ENCODE measurements around the gene UCKL1. TPM values are rescaled to one million over a fixed set of nuclear protein-coding genes. Genes with fewer than 3 reads are reported as not detected.

Gene UCKL1
- total and polyA plus RNA-seq, 3 donors from 2014 or later, result 35.0 to 78.0 (median 72.6) TPM

DNA sequence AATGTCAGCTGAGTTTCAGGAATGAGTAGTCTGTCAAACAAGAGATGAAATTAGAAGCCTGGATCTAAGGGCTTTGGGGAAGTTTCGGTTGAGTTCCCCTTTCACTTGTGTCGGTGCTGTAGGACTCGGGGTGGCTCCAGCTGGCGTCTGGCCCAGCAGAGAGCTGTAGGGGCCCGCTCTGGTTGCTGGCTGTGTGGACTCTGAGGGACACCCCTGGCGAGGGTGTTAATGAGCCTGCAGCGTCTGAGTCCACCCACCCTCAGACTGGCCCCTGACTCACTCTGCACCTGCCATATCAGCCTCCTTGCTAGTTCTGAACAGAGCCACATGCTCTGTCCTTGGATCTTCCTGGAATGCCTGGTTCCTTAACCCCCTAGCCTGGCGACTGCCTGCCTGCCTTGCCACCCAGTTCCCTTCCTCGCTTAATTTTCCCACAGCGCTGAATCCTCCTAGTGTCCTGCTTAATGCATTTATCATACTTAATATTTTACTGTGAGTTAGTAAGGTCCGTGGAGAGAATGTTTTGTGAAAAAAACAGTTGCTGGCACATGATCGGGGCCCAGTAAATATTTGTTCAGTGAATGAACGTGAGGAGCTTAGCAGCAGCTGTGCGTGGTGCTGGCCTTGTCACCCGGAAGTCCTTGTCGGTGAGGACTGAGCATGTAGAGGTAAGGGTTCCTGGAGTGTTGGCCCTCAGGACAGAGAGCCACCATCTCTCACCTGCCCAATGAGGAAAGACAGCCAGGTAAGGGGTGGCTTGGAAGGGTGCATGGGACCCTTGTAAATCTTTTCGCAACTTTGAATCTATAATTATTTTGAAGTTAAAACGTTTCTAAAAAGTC, 59.7 kb downstream of the UCKL1 start:
- Histone ChIP-seq H3K9me3 (no peaks in the 10 kb centered on the region), H3K4me1 (peaks cover 32% of the 10 kb centered on the region), H3K27me3 (no peaks in the 10 kb centered on the region), H3K4me3 (peak overlapping the region; percentile 59 to 75), H3K36me3 (ENCODE audit: low read depth, missing control alignments) (no peaks in the 10 kb centered on the region), H3K27ac (peak overlapping the region; percentile 18 to 83)
- intact Hi-C loops (cut with DNase I; ENCODE audit: low total_unique reads), result no loop called here
- DNase-seq, result peak; percentile 64
- TF ChIP-seq, protein P1, sequence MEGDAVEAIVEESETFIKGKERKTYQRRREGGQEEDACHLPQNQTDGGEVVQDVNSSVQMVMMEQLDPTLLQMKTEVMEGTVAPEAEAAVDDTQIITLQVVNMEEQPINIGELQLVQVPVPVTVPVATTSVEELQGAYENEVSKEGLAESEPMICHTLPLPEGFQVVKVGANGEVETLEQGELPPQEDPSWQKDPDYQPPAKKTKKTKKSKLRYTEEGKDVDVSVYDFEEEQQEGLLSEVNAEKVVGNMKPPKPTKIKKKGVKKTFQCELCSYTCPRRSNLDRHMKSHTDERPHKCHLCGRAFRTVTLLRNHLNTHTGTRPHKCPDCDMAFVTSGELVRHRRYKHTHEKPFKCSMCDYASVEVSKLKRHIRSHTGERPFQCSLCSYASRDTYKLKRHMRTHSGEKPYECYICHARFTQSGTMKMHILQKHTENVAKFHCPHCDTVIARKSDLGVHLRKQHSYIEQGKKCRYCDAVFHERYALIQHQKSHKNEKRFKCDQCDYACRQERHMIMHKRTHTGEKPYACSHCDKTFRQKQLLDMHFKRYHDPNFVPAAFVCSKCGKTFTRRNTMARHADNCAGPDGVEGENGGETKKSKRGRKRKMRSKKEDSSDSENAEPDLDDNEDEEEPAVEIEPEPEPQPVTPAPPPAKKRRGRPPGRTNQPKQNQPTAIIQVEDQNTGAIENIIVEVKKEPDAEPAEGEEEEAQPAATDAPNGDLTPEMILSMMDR (IDR thresholded peaks at IDR 0.05), result no peak
- no peak for TF ChIP-seq POLR2A (IDR thresholded peaks at IDR 0.05)
- 7 to 8% methylated on average over 18 of the region's 18 CpGs for WGBS, 2 donors

DNA sequence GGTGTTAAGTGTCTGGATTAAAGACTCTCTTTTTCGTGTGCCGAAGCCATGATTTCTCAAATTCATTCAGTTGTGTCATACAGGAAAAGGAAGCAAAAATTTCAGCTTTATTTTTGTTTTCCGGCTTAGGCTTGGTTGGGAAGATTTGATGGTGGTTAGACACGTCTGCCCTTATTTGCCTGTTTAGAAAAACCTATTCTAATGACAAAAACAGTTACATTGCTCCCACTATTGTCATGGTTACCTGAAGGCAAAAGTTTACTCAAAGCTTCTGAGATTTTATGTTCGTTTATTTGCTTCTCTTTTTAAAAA, 60.3 kb downstream of the UCKL1 start:
- Histone ChIP-seq H3K27me3 (no peaks in the 10 kb centered on the region), H3K4me3 (peak overlapping the region; percentile 59 to 75), H3K4me1 (peaks cover 32% of the 10 kb centered on the region), H3K27ac (peak overlapping the region; percentile 18 to 83), H3K36me3 (ENCODE audit: low read depth, missing control alignments) (no peaks in the 10 kb centered on the region), H3K9me3 (no peaks in the 10 kb centered on the region)
- intact Hi-C loops (cut with DNase I; ENCODE audit: low total_unique reads), result no loop called here
- TF ChIP-seq, protein P1 (IDR thresholded peaks at IDR 0.05), result no peak
- TF ChIP-seq POLR2A (IDR thresholded peaks at IDR 0.05), result no peak
- no peak for DNase-seq
- WGBS, 2 donors, result 0 to 1% methylated on average over 5 of the region's 5 CpGs

DNA sequence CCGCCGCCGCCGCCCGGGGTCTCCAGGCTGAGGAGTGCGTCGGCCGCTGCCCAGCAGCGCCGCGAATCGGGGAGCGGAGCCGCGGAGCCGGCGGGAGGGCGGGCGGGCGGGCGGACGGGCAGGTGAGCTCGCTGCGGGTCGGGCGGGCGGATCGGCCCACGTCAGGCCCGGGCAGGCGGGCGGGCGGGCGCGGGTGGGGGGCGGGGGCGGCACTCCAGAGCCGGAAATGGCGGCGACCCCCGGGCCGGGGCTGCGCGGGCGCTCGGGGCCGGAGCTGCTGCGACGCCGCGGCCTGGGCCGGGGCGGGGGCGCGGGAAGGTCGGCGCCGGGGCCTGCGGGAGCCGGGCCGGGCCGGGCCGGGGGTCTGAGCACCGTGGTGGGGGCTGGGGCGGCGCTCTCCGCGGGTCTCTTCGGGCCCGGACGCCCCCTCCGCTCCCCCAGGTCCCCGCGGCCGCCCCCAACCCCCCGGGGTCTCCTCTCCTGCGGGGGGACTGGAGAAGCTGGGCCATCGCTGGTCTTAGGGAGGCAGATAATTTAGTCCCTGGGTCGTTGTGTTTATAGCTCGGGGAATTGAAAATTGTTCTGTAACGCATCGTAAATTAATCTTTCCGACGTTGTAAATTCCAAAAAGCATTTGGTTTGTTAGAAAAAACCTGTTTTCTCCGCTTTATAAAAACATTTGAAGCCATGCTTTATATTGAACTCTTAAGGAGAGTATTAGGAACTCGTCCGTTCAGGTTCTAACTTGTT, 60.8 kb downstream of the UCKL1 start:
- TF ChIP-seq POLR2A (IDR thresholded peaks at IDR 0.05), result no peak
- TF ChIP-seq, protein P1 (IDR thresholded peaks at IDR 0.05), result no peak
- Histone ChIP-seq H3K27ac (peak overlapping the region; percentile 18 to 83), H3K36me3 (ENCODE audit: low read depth, missing control alignments) (no peaks in the 10 kb centered on the region), H3K27me3 (no peaks in the 10 kb centered on the region), H3K4me1 (peaks cover 32% of the 10 kb centered on the region), H3K9me3 (no peaks in the 10 kb centered on the region), H3K4me3 (peak overlapping the region; percentile 59 to 75)
- no peak for DNase-seq
- intact Hi-C loops (cut with DNase I; ENCODE audit: low total_unique reads), result no loop called here
- WGBS, 2 donors, result 0 to 2% methylated on average over 11 to 29 of the region's 87 CpGs

DNA sequence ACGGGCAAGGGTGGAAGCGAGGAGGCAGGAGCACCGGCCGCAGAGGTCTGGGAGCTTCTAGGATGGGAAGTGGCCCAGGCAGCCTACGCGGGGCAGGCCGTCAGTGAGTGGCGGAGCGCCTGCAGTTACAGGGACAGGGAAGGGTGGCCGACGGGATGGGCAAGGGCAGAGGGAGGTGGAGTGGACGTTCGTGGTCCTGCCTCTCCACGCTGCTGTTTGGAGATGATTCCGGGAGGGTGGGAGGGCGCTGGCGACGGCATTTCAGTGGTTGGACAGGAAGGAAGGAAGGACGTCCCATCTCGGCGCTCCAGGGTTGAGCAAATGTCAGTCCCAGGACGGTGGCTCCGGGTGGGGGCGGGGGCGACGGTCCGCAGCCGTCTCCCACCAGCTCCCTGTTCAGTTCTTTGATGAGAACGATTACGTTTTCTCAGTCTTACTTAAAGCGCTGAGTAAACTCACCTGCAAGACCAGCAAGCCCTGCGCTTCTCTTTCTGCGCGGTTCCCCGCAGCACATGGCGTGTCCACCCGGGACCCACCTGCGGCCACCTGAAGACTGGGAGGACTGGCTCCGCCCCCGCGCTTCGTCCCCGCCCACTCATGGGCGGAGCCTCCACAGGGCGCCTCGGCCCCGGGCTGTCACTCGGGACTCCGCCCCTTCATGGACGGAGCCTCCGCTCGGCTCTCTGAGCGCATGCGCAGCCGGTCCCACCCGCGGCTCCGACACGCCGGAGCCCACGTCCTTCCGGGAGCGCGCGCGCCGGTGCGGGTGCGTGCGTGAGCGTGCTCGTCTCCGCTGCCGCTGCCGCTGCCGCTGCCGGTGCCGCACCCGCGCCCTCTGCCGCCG, 61.6 kb downstream of the UCKL1 start, which contains the start of gene DNAJC5:
Gene DNAJC5, plus strand, starts transcription at position 769 of the 844 bp plus-strand sequence. CDS start 33,220 bp downstream, outside the sequence.
- DNase-seq, result peak; percentile 96
- intact Hi-C loops (cut with DNase I; ENCODE audit: low total_unique reads), result no loop called here
- no peaks in the 10 kb centered on the region for H3K27me3 ChIP-seq
- H3K27ac ChIP-seq, result peak within 1 kb of the TSS; percentile 18 to 83
- peak within 1 kb of the TSS; percentile 59 to 75 for H3K4me3 ChIP-seq
- no peaks in the 10 kb centered on the region for H3K9me3 ChIP-seq
- H3K36me3 ChIP-seq (ENCODE audit: low read depth, missing control alignments), result no peaks in the 10 kb centered on the region
- WGBS, 2 donors, result 1 to 2% methylated on average over 22 to 57 of the region's 82 CpGs
- peaks cover 32% of the 10 kb centered on the region for H3K4me1 ChIP-seq
- no peak for TF ChIP-seq POLR2A (IDR thresholded peaks at IDR 0.05)
- TF ChIP-seq, protein P1 (IDR thresholded peaks at IDR 0.05), result no peak
